Ovary (tissue), 9 donors: Measurements from ENCODE around the gene TMEM196. TPM values are rescaled to one million over a fixed set of nuclear protein-coding genes. Genes with fewer than 3 reads are reported as not detected.

Experiments
- DNase-seq, 5 donors: peaks; one replicate each; pipeline ENCODE4 v3.0.0-alpha.2; 2019 to 2020
- H3K27ac ChIP-seq, 2 donors: fragments of 200-600 bp; one replicate each; pipeline versions ENCODE4 v1.5.1 to v1.8.0; 2019 to 2022
- H3K27me3 ChIP-seq: fragments of 200-600 bp; one replicate; pipeline ENCODE4 v1.8.0; 2022
- H3K36me3 ChIP-seq: fragments of 200-600 bp; sonication (generic); one replicate; pipeline ENCODE4 v1.5.1; 2019
- H3K4me1 ChIP-seq: one replicate; pipeline ENCODE4 v1.8.1; 2013; ENCODE audit warnings: mild to moderate bottlenecking, moderate library complexity; ENCODE audit not compliant: insufficient read depth
- H3K4me3 ChIP-seq: fragments of 200-600 bp; sonication (generic); one replicate; pipeline ENCODE4 v1.5.1; 2017
- H3K9me3 ChIP-seq, 2 donors: fragments of 200-600 bp in 1 of 2; sonication (generic) in 1 of 2; one replicate each; pipeline versions ENCODE4 v1.5.1 to v1.8.1; 2013 to 2019; ENCODE audit warnings: mild to moderate bottlenecking in 1 of 2, moderate library complexity in 1 of 2
- CTCF ChIP-seq, 3 donors: fragments of 450-650 bp in 2 of 3; fragments of 200-600 bp in 1 of 3; IDR thresholded peaks; one replicate each; pipeline versions ENCODE4 v1.5.1 to v1.8.0; 2016 to 2022; ENCODE audit warnings: antibody characterized with exemption in 3 of 3, mild to moderate bottlenecking in 1 of 3
- EP300 ChIP-seq: sonication (generic); formaldehyde crosslinking; IDR thresholded peaks from one replicate; pipeline ENCODE4 v1.6.1; 2017; ENCODE audit warnings: antibody characterized with exemption
- POLR2A ChIP-seq: fragments of 450-650 bp; IDR thresholded peaks from one replicate; pipeline ENCODE4 v1.6.1; 2017; ENCODE audit warnings: antibody characterized with exemption, mild to moderate bottlenecking, moderate library complexity
- WGBS, 3 donors: extraction: QIAGEN DNeasy Blood & Tissue Kit in 1 of 3; methylation state at CpG; one replicate each; pipeline versions ENCODE4 v1.1.5 to v1.1.7; 2013 to 2017; 5-methylcytosine and 5-hydroxymethylcytosine counted together
- intact Hi-C, 4 donors: fragments of 100-400 bp; cut with DNase I; formaldehyde crosslinking; loops; one replicate each; pipeline versions ENCODE4 v1.11.0 to v1.15.1; 2022 to 2023
- microRNA-seq, 3 donors: library from miRNA; unstranded; fragments of <30 nt; microRNA quantifications; one replicate each; pipeline versions ENCODE4 to v1.2.0, GENCODE V29; 2019 to 2020
- polyA plus RNA-seq, 2 donors: library from polyadenylated mRNA; stranded (reverse); fragments of 200-250 nt in 1 of 2; fragments of 350-450 nt in 1 of 2; fragmentation: Illumina TruSeq in 1 of 2; extraction: RNeasy Lipid Tissue Mini Kit (QIAGEN cat#74804) in 1 of 2; gene quantifications; one replicate each; pipeline ENCODE4 v1.2.3, GENCODE V29; 2013 to 2014
- small RNA-seq: library from RNA; depleted of rRNA; stranded (forward); fragments of <200 nt; gene quantifications from one replicate; pipeline ENCODE3, GENCODE V24; 2016
- total RNA-seq, 7 donors: library from RNA; depleted of rRNA in 2 of 7; stranded (reverse); fragments of >200 nt in 2 of 7; fragmentation: NEBNext Ultra II Directional in 3 of 7; extraction: Animal tissue kit (Norgen Biotek cat#: 25700) in 3 of 7; gene quantifications; one replicate each; pipeline versions ENCODE4 v1.1.0 to v1.2.4, GENCODE V29; 2016 to 2023
- donor health status: DM: no; HTN: no; CAD: no; lungs with moderate emphysema.
- donor health status: DM: no; HTN: no; CAD: no.
- donor health status: Bipolar disorder and iron deficiency.
- donor health status: DM: yes; HTN: yes; CAD: no.
- donor health status: DM: no; HTN: no; CAD: no.
- donor health status: DM: yes; HTN: yes; CAD: no.

TMEM196 gene
- total and polyA plus RNA-seq, 9 donors = 0.02 TPM; not detected in 8

DNA sequence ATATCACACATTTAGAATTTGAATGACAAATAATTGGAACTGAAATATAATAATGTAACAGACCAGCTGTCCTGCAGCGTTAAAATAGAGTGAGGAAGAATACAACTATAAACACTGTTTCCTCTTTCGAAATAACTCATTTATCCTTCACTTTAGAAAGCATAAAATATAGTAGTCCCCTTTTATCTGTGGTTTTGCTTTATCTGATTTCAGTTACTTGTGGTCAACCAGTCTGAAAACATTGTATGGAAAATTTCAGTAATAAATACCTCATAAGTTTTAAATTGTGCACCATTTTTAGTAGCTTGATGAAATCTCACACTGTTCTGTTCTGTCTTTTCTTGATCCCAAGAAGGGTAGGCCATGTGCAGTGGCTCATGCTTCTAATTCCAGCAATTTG lies 96.2 kb downstream of the TMEM196 start:
- Histone ChIP-seq H3K9me3 (no peaks in the 10 kb centered on the region), H3K27ac (no peak overlapping the region), H3K36me3 (no peaks in the 10 kb centered on the region), H3K4me3 (no peak overlapping the region), H3K27me3 (no peaks in the 10 kb centered on the region), H3K4me1 (no peaks in the 10 kb centered on the region)
- intact Hi-C loops = no loop called here
- no peak for DNase-seq
- no peak for TF ChIP-seq POLR2A
- WGBS, 3 donors = 54 to 66% (median 57%) methylated on average over 2 of the region's 2 CpGs

DNA sequence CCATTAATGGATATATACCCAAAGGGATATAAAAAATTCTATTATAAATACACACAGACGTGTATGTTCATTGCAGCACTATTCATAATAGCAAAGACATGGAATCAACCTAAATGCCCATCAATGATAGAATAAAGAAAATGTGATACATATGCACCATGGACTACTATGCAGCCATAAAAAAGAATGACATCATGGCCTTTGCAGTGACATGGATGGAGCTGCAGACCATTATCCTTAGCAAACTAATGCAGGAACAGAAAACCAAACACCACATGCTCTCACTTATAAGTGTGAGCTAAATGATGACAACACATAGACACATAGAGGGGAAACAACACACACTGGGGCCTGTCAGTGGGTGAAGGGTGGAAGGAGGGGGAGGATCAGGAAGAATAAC lies 97.6 kb downstream of the TMEM196 start:
- WGBS, 3 donors = 77 to 91% (median 79%) methylated on average over 1 of the region's 1 CpG
- intact Hi-C loops = no loop called here
- H3K36me3 ChIP-seq = no peaks in the 10 kb centered on the region

DNA sequence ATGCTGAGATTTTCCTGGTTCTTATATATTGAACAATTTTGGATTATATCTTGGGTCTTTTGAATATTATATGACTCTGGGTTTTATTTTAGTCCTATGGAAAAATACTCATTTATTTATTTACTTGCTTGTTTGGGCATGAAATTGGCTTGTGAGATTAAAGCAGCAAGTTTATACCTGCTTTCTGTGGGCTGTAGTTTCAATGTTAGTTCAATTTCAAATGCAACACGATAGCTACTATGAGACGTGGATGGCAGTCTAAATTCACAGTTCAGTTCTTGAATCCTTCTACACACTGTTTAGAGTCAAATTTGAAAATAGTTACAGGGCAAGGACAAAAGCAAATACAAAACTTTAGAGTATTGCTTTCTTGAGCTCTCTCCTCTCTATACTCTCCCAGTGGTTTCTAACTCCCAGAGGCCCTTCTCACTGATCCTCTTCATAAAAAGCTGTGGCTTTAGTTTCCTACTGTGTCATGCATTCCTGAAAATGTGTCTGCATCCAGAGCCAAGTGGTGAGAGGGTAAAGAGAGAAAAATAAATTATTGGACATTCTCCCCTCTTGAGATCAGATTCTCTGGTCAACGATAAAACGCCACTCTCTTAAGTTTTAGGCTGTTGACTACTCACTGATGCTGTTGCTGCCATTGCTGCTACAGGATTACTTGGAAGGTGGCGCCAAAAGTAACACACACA lies 99.0 kb downstream of the TMEM196 start:
- Histone ChIP-seq H3K27ac (no peak overlapping the region), H3K4me1 (no peaks in the 10 kb centered on the region), H3K36me3 (no peaks in the 10 kb centered on the region), H3K4me3 (no peak overlapping the region), H3K9me3 (no peaks in the 10 kb centered on the region), H3K27me3 (no peaks in the 10 kb centered on the region)
- TF ChIP-seq POLR2A = no peak
- WGBS, 3 donors = 78 to 89% (median 80%) methylated on average over 5 of the region's 5 CpGs
- intact Hi-C loops = no loop called here
- DNase-seq = no peak

More for the DNA sequence above, 97.6 kb downstream of the TMEM196 start:
- TF ChIP-seq POLR2A (no peak), EP300 (no peak), CTCF (IDR thresholded peaks at IDR 0.05) (no peak)
- Histone ChIP-seq H3K9me3 (no peaks in the 10 kb centered on the region), H3K27me3 (no peaks in the 10 kb centered on the region), H3K27ac (no peak overlapping the region), H3K4me3 (no peak overlapping the region), H3K4me1 (no peaks in the 10 kb centered on the region)
- no peak for DNase-seq

DNA sequence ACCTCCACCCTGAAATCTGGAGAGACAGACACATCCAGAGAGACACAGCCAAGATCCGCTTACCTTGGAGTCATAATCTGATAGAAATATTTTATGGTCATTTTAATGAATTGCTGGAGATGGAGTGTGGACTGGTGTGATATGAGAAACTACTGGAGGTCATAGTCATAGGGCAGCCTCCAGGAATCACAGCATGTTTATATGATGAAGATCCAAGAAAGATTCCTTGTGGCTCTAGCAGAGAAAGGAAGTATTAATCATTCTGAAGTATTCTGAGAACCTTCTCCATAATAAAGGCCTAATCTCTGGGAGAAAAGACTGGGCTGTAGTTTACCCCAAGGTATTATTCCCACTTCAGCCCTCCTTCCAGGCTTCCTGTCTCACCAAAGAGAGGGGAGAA lies 102.6 kb downstream of the TMEM196 start:
- intact Hi-C loops = no loop called here

More for the DNA sequence above, 102.6 kb downstream of the TMEM196 start:
- TF ChIP-seq EP300 (no peak), CTCF (IDR thresholded peaks at IDR 0.05) (no peak), POLR2A (no peak)
- Histone ChIP-seq H3K9me3 (no peaks in the 10 kb centered on the region), H3K27ac (no peak overlapping the region), H3K36me3 (no peaks in the 10 kb centered on the region), H3K4me3 (no peak overlapping the region), H3K4me1 (no peaks in the 10 kb centered on the region), H3K27me3 (no peaks in the 10 kb centered on the region)
- DNase-seq = no peak
- WGBS, 3 donors = 81 to 94% (median 90%) methylated on average over 1 of the region's 1 CpG

Small RNA genes lying within 50 kb of the gene (microRNA-seq; reads per million reads assigned to microRNA genes)
- gene MIR3146 = 0 to 0.38 (median 0.16) reads per million in 3 donors

Small RNA genes lying within 50 kb of the gene (small RNA-seq; reads per million reads assigned to genes)
- not detected for gene MIR3146

Other genes starting within 250 kb of the TMEM196 start
- 10 to 100 TPM in 6 of 7 donors, 1 to 10 TPM in 1; 9.5 to 23.5 (median 14.4) TPM for gene POLR1F, start 64.6 kb downstream of the TMEM196 start, total RNA-seq
- gene POLR1F, start 64.6 kb downstream of the TMEM196 start, polyA plus RNA-seq = 1 to 10 TPM; 5.9 to 9.9 TPM